GM18507 (cell line): ENCODE measurements around the gene KLHDC10.
"Not testable (repeated sequence)": the region's sequence is repeated elsewhere in the genome, so short reads cannot be mapped to it uniquely, and the experiment has no call there.

Experiments
- DNase-seq: peaks from one replicate; pipeline ENCODE4 v3.0.0; 2011; ENCODE audit warnings: low read depth; ENCODE audit not compliant: insufficient read length; ENCODE audit errors: extremely low spot score
- FAIRE-seq: peaks from 2 replicates; lab custom pipeline; 2011; peaks lifted over from hg19 to GRCh38; lab: Jason Lieb, UNC

Gene KLHDC10, protein sequence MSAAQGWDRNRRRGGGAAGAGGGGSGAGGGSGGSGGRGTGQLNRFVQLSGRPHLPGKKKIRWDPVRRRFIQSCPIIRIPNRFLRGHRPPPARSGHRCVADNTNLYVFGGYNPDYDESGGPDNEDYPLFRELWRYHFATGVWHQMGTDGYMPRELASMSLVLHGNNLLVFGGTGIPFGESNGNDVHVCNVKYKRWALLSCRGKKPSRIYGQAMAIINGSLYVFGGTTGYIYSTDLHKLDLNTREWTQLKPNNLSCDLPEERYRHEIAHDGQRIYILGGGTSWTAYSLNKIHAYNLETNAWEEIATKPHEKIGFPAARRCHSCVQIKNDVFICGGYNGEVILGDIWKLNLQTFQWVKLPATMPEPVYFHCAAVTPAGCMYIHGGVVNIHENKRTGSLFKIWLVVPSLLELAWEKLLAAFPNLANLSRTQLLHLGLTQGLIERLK

DNA sequence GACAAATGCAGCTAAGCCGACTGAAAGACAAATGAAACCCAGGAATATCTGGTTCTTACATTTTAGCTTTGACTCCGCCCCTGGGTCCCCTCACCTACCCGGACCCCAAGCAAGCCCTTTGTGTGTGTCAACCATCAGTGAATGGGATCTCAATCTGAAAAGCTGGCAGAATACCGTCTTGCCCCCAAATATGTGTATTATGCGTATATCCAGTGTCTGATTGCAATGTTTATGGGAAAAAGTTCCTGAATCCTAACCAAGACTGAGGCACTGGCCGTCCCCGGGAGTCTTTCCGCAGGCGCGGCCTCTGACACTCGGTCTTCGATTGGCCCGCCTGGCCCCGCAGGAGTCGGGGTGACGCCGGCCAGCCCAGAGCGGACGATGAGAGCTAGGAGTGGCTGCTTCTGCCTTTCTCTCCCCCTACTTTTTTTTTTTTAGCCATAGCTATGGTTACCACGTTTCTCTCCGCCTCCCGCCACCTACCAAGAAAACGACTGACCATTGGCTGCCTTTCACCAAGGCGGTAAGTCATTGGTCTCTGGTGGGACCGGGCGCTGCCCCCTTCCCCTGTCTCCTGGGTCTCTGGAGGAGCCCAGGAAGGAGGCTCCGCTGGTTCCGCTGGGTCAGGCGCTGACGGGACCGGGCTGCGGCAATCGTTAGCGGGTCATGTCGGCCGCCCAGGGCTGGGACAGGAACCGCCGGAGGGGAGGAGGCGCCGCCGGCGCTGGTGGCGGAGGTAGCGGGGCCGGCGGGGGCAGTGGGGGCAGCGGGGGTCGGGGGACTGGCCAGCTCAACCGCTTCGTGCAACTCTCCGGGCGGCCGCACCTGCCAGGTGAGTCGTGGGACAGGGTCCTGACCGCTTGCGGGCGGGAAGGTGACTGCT, at the start of gene KLHDC10:
Gene KLHDC10, plus strand, starts transcription at position 557 of the 883 bp plus-strand sequence. Its CDS starts 110 bp downstream, at position 667.
- FAIRE-seq (peak; percentile 95), DNase-seq (peak; percentile 96)

DNA sequence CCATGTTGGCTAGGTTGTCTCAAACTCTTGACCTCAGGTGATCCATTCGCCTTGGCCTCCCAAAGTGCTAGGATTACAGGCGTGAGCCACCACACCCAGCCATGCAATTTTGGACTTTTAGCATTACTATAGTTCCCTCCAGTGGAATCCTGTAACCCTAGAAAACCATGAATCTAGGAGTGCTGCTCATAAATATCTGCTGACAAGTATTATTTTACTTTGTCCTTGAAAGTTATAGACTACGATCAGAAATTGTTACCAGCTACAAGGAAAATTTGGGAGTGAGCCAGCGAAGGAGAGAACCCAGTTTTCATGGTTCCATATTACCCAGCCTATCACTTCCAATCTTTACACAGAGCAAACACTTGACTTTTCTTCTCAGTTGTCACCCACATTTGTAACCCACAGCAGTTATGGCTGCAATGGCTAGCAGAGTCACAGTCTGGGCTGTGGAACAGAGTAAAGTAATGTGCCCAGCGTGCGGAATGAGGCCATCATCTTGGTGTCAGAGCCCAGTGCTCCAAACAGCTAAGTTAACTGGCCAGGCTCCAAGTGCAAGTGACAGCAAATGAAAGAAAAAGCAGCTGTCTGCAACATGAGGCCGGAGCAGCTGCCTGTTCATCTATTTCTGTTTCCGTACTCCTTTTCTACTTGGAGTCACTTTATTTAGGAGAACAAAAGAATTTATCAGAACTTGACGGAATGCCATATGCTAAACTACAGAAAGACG, 49.1 kb upstream of the KLHDC10 start:
- DNase-seq, result no peak
- FAIRE-seq, result no peak

DNA sequence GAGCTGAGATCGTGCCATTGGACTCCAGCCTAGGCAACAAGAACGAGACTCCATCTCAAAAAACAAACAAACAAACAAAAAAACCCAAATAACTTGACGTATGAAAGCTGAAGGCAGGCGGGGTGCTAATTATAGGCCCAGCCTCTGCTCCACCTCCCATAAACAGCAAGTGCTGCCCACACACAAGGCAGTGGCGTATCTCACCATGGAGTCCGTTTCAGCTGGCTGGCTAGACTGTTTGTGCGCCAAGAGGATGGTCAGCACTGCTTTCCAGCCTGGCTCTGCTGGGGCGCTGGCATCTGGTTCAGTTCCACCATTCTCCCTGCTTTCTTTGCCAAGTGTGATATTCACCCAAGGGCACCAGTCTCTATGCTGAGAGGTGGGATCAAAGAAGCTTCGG, 48.2 kb upstream of the KLHDC10 start:
- no peak for DNase-seq
- no peak for FAIRE-seq

DNA sequence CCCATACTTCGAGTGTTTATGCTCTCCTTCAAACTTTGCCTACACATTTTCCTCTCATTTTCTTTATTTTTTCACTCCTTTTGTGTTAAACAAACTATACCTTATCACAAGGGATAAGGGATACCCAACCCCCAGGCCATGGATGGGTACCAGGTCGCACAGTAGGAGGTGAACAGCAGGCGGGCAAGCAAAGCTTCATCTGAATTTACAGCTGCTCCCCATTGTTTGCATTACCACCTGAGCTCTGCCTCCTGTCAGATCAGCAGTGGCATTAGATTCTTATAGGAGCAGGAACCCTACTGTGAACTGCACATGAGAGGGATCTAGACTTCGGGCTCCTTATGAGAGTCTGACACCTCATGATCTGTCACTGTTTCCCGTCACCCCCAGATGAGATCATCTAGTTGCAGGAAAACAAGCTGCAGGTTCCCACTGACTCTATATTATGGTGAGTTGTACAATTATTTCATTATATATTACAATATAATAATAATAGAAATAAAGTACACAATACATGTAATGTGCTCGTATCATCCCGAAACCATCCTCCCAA, 47.6 kb upstream of the KLHDC10 start:
- FAIRE-seq, result no peak
- DNase-seq, result no peak

DNA sequence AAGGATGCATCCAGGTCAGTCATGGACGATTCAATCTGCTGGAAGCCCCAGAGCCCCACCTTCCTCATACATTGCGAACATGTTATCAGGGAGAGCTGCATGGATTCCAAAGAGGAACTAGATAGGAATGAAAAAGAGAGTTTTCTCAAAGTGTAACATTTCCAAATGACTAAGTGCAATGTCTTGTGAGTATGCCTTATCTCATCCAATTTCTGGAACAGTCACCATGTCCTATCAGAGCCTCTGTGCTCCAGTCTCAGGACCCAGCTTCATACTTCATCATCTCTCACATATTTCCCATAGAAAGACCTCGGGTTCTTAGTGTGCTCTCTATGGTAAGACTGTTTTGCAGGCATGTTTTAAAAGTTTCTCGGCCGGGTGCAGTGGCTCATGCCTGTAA, 45.9 kb upstream of the KLHDC10 start:
- no peak for DNase-seq
- no peak for FAIRE-seq

DNA sequence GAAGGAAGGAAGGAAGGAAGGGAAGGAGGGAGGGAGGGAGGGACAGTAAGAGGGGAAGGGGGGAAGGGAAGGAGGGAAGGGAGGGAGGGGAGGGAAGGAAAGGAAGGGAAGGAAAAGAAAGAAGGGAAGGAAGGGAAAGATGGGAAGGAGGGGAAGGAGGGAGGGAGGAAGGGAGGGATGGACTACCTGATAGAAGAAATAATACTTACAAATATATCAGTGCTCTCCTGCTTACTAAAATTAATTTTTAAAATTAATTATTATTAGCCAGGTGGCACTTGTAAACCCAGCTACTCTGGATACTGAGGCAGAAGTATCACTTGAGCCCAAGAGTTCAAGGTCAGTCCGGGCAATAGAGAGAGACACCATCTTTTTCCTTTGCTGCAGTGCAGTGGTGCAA, 37.6 kb upstream of the KLHDC10 start:
- DNase-seq (no peak), FAIRE-seq (no peak)

DNA sequence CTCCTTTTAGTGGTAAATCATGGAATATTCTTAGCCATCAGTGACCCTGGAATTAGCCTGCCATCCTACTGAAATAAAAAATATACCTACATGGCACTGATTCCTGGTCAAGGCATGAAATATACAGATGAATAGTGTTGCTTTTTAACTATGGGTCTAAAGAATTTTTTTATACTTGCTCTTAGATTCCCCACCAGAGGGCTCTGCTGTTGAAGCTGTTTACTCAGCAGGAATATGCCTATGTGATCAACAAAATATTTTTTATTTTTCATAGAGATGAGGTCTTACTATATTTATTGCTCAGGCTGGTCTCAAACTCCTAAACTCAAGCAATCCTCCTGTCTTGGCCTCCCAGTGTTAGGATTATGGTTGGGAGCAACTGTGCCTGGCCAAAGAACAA, 32.6 kb upstream of the KLHDC10 start:
- FAIRE-seq (no peak), DNase-seq (no peak)

DNA sequence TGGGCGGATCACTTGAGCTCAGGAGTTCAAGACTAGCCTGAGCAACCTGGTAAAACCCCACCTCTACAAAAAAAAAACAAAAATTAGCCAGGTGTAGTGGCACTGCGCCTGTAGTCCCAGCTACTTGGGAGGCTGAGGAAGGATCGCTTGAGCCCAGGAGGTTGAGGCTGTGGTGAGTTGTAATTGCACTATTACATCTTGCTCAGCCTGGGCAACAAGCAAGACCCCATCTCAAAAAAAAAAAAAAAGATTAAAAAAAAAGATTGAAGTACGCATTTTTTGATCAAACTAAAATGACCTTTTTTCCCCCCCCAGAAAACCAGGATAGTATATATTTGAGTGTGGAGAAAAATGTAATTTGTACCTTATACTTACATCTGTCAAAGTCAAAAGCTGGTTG, 29.8 kb upstream of the KLHDC10 start:
- no peak for FAIRE-seq

DNA sequence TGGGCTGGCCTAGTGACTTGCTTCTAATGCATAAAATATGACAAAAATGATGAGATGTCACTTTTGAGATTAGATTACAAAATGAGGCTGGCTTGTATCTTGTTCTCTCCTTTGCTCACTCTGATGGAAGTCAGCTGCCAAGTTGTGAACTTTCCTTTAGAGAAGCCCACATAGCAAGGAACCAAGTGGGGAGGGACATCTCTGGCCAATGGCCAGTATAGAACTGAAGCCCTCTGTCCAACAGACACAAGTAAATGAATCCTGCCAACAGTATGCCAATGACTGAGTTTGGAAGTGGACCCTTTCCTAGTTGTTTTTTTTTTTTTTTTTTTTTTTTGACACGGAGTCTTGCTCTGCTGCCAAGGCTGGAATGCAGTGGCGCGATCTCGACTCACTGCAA, 22.5 kb upstream of the KLHDC10 start:
- no peak for FAIRE-seq
- DNase-seq, result no peak

More for the DNA sequence above, 29.8 kb upstream of the KLHDC10 start:
- DNase-seq, result no peak

DNA sequence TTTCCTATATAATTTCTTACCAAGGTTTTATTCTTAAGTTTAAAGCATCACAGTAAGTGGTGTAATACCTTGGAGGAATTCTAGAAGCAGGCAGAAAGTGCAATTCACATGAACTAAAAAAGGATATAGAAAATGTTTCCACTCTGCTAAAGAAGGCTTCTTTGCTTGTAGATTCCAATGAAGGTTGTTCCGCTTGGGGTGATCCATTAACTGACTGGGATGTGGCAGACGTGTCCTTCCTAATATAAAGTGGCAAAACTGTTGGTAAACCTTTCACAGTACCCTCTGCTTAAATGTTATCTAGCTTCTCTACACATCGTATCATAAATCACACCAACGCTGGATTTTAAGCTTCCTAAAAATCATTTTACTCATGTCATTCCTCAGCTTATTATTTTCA, 21.4 kb upstream of the KLHDC10 start:
- DNase-seq (no peak), FAIRE-seq (no peak)

DNA sequence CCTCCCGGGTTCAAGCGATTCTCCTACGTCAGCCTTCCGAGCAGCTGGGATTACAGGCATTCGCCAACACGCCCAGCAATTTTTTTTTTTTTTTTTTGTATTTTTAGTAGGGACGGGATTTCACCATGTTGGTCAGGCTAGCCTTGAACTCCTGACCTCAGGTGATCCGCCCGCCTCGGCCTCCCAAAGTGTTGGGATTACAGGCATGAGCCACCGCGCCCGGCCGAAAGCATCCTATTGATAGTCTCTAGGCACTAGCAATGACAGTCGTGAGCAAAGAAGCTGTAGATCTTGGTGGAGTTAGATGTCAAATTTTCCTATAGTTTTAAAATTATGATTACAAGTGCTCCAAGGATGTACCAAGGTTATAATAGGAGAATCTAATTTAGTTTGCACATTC, 18.1 kb upstream of the KLHDC10 start:
- DNase-seq, FAIRE-seq: not testable (repeated sequence)

DNA sequence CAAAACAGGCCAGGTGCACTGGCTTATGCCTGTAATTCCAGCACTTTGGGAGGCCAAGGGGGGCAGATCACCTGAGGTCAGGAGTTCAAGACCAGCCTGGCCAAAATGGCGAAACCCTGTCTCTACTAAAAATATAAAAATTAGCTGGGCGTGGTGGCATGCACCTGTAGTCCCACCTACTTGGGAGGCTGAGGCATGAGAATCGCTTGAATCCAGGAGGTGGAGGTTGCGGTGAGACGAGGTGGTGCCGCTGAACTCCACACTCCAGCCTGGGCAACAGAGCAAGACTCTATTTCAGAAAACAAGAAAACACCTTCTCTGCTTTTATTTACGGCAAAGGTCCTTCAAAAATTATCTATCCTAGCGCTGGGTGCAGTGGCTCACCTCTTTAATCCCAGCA, 15.1 kb upstream of the KLHDC10 start:
- not testable (repeated sequence) for FAIRE-seq

DNA sequence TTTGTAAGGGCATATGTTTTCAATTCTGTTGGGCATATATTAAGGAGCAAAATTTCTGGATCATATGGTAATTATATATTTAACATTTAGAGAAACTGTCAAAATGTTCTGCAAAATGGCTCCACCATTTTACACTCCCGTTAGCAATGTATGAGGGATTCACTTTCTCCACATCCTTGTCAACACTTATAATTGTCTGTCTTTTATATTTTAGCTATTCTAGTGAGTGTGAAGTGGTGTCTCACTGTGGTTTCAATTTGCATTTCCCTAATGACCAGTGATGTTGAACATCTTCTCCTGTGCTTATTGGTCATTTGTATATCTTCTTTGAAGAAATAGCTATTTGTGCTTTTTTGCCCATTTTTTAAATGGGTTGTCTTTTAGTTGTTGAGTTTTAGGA, 8.1 kb upstream of the KLHDC10 start:
- DNase-seq (no peak), FAIRE-seq (no peak)

More for the DNA sequence above, 15.1 kb upstream of the KLHDC10 start:
- DNase-seq, result not testable (repeated sequence)

DNA sequence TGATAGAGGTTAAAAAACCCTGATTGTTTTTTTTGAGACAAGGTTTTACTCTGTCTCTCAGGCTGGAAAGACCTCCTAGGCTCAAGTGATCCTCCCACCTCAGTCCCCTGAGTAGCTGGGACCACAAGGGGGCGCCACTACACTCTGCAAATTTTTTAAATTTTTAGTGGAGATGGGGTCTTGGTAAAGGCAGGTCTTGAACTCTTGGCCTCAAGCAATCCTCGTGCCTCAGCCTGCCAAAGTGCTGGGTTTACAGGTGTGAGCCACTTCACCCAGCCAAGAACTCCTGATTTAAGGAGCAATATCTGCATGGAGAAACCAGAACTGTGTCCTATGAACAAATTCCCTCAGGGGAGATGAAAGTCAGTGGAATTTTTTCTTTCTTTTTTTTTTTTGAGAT, 7.3 kb upstream of the KLHDC10 start:
- DNase-seq, result no peak
- FAIRE-seq, result peak; percentile 52

DNA sequence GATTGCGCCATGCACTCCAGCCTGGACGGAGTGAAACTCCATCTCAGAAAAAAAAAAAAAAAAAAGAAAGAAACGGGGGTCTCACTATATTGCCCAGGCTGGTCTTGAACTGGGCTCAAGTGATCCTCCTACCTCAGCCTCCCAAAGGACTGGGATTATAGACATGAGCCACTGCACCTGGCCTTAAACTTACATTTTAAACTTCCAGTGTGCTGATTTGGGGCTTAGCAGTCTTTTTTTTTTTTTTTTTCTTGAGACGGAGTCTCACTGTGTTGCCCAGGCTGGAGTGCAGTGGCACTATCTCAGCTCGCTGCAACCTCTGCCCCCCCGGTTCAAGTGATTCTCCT, 5.8 kb upstream of the KLHDC10 start:
- not testable (repeated sequence) for FAIRE-seq, DNase-seq

DNA sequence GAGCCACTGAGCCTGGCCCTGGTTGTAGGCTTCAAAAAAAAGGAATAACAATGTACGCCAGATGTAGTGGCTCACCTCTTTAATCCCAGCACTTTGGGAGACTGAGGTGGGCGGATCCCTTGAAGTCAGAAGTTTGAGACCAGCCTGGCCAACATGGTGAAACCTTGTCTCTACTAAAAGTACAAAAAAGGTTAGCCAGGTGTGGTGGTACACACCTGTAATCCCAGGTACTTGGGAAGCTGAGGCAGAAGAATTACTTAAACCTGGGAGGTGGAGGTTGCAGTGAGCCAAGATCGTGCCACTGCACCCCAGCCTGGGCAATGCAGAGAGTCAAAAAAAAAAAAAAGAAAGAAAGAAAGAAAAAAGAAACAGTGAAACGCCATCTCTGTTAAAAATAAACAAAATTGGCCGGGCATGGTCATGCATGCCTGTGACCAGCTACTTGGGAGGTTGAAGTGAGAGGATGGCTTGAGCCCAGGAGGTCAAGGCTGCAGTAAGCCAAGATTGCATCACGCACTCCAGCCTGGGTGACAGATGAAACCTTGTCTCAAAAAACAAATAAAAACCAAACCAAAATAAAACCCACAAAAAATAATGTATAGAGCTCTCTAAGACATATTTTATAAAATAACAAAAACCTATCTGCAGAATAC, 4.7 kb upstream of the KLHDC10 start:
- no peak for DNase-seq
- no peak for FAIRE-seq

DNA sequence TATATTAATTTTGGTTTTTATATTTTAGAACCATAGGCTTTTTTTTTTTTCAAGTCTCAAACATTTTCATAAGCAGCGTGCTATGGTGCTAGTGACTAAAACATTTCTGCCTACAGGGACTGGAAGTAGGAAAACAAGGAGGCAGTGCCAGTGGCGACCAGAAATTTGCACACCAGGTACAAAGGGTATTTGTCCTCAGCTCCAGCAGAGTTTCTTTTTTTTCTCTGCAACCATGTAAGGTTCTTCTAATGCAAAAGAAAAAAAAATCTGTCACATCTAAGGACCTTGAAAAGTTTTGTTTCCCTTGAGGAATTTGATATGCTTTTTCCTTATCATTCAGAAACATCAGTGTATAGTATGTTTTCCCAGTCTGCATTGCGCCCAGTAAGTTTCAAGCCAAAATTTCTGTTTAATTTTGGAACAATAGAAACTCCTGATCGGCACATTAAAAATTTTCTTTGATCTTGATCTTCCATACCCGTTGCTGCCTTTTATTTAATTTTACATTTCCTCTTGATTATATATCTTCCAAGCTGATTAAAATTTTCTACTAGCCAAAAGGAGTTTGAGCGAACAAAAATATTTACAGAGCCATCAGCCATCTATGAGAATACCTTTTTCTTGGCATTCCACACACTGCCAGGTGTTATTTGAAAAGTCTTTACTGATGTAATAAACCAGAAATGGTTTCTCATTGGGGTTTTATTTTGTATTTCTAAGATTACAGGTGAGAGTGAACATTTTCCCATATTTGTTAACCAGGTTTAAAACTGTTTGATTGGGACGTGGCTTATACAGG, 956 bp upstream of the KLHDC10 start:
- no peak for FAIRE-seq

DNA sequence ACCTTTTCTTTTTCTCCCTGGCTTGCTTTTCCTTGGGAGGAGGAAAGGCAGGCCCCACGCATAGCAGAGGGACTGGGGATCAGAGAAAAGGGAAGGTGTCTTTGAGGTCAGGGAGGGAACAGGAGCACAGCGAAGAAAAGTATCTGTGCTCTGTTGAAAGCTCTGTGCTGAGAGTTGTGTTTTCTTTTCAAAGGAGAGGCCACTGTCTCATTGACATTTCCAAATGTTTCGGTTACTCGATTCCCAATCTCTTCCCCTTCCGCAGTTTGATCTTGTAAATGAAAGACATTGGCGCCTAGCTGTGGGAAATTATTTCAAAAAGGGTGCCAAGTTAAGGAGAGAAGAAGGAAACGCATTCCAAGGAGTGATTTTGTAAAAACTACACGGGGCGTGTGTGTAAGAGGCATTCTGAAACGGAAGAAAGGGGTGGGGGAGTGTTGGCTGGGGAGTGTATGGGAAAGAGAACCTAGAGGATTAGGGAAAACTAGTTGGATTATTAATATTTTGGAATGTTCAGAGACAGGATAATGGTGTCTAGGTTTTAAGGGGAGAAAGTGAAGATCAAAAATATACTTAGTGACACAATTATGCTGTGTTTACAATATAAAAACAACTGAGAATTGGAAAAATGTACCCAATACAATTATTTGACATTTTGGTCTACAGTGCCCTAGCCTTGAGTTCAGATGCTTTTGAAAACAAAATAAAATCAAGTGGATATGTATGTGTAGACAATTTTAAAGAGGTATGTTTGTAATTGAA, 708 bp downstream of the KLHDC10 start:
- DNase-seq, result no peak
- no peak for FAIRE-seq

More for the DNA sequence above, 956 bp upstream of the KLHDC10 start:
- DNase-seq, result no peak
